AG10803 (cell line): Measurements from ENCODE around the gene PHF21B.

Source experiments
- DNase-seq: peaks from one replicate; pipeline ENCODE4 v3.0.0; 2010; ENCODE audit warnings: low read depth
- H3K4me3 ChIP-seq: 2 replicates; pipeline ENCODE4 v1.5.1; 2011; ENCODE audit warnings: mild to moderate bottlenecking, low read length, control low read depth
- CTCF ChIP-seq: conservative IDR thresholded peaks from 2 replicates; pipeline ENCODE4 v1.5.1; 2011; ENCODE audit warnings: mild to moderate bottlenecking, low read length, control low read depth, inconsistent platforms

PHF21B gene

GRCh38 chr22:44888491-44889254, 121.1 kb downstream of the PHF21B start:
- no peak for DNase-seq
- TF ChIP-seq CTCF, result no peak
- H3K4me3 ChIP-seq, result no peak overlapping the region

- no peak overlapping the region for H3K4me3 ChIP-seq
- no peak for TF ChIP-seq CTCF
- DNase-seq, result no peak
These were observed 121.9 kb downstream of the PHF21B start for GRCh38 chr22:44887941-44888366.

GRCh38 chr22:44885806-44886360, 123.9 kb downstream of the PHF21B start:
- H3K4me3 ChIP-seq, result no peak overlapping the region
- no peak for TF ChIP-seq CTCF
- DNase-seq, result no peak

- no peak for TF ChIP-seq CTCF
These were observed 124.6 kb downstream of the PHF21B start for GRCh38 chr22:44884968-44885805.

GRCh38 chr22:44884562-44884961, 125.2 kb downstream of the PHF21B start:
- no peak for TF ChIP-seq CTCF
- no peak overlapping the region for H3K4me3 ChIP-seq
- DNase-seq, result no peak

More at GRCh38 chr22:44884968-44885805, 124.6 kb downstream of the PHF21B start:
- DNase-seq, result no peak
- H3K4me3 ChIP-seq, result no peak overlapping the region

- no peak for TF ChIP-seq CTCF
- DNase-seq, result no peak
- H3K4me3 ChIP-seq, result no peak overlapping the region
These were observed 126.8 kb downstream of the PHF21B start for GRCh38 chr22:44883011-44883421.
